Parathyroid adenoma (tissue), 2 donors: ENCODE data around the gene RPL34.

Experiments used
- H2AFZ ChIP-seq: fragments of 300-600 bp; sonication (generic); one replicate; pipeline ENCODE4 v1.7.0; 2017; ENCODE audit warnings: antibody characterized with exemption, mild to moderate bottlenecking
- H3K27ac ChIP-seq: fragments of 300-600 bp; sonication (generic); one replicate; pipeline ENCODE4 v1.7.0; 2017
- H3K27me3 ChIP-seq: fragments of 300-600 bp; sonication (generic); one replicate; pipeline ENCODE4 v1.7.0; 2017; ENCODE audit warnings: low read length; ENCODE audit not compliant: control insufficient read depth, insufficient read depth
- H3K36me3 ChIP-seq: fragments of 300-600 bp; sonication (generic); one replicate; pipeline ENCODE4 v1.7.0; 2017; ENCODE audit warnings: low read length; ENCODE audit not compliant: control insufficient read depth, insufficient read depth
- H3K4me1 ChIP-seq: fragments of 300-600 bp; sonication (generic); one replicate; pipeline ENCODE4 v1.7.0; 2017; ENCODE audit warnings: control low read depth
- H3K4me2 ChIP-seq: fragments of 300-600 bp; sonication (generic); one replicate; pipeline ENCODE4 v1.7.0; 2017; ENCODE audit warnings: low read length
- H3K4me3 ChIP-seq: fragments of 300-600 bp; sonication (generic); one replicate; pipeline ENCODE4 v1.7.0; 2017; ENCODE audit warnings: low read depth, low read length
- H3K79me2 ChIP-seq: fragments of 300-600 bp; sonication (generic); one replicate; pipeline ENCODE4 v1.7.0; 2017; ENCODE audit warnings: control low read depth
- H3K9ac ChIP-seq: fragments of 300-600 bp; sonication (generic); one replicate; pipeline ENCODE4 v1.7.0; 2017; ENCODE audit warnings: mild to moderate bottlenecking
- H3K9me3 ChIP-seq: fragments of 300-600 bp; sonication (generic); one replicate; pipeline ENCODE4 v1.7.0; 2017; ENCODE audit warnings: low read length; ENCODE audit not compliant: control insufficient read depth
- CTCF ChIP-seq: fragments of 300-600 bp; sonication (generic); IDR thresholded peaks from one replicate; pipeline ENCODE4 v1.7.0; 2017; ENCODE audit warnings: antibody characterized with exemption, mild to moderate bottlenecking
- donor health status: primary hyperparathyroidism.

RPL34 gene

DNA sequence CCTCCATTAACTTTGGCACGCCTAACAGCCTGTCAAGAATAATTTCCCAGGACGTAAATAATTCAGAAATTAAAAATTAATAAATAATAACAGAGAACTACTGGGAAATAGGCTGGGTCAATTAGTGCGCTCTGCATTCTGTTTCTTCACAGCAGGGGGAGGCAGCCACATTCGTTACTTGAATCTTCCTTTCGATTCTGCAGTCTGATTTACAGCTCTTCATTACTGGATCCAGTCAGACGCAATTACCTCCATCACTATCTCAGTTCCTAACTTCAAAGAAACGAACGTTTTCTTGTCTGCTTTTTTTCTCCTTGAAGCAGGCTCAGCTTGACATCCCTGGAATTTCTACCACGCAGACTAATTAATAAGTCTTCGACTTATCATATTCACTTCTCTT is 9.0 kb upstream of the RPL34 start:
- Histone ChIP-seq H3K9ac (no peak overlapping the region), H3K36me3 (no peaks in the 10 kb centered on the region), H3K9me3 (no peaks in the 10 kb centered on the region), H3K4me3 (no peak overlapping the region), H3K79me2 (no peaks in the 10 kb centered on the region), H2AFZ (no peak overlapping the region), H3K27me3 (no peaks in the 10 kb centered on the region), H3K4me1 (no peaks in the 10 kb centered on the region), H3K4me2 (no peak overlapping the region), H3K27ac (no peak overlapping the region)
- TF ChIP-seq CTCF = no peak

- H3K9ac ChIP-seq = no peak overlapping the region
- no peak overlapping the region for H3K4me2 ChIP-seq
- H3K27me3 ChIP-seq = no peaks in the 10 kb centered on the region
- H3K9me3 ChIP-seq = no peaks in the 10 kb centered on the region
- no peaks in the 10 kb centered on the region for H3K79me2 ChIP-seq
- no peak overlapping the region for H3K27ac ChIP-seq
- no peak for TF ChIP-seq CTCF
- H2AFZ ChIP-seq = no peak overlapping the region
- H3K4me1 ChIP-seq = no peaks in the 10 kb centered on the region
- no peaks in the 10 kb centered on the region for H3K36me3 ChIP-seq
- no peak overlapping the region for H3K4me3 ChIP-seq
These were observed 8.0 kb upstream of the RPL34 start for GRCh38 chr4:108612365-108612764.

DNA sequence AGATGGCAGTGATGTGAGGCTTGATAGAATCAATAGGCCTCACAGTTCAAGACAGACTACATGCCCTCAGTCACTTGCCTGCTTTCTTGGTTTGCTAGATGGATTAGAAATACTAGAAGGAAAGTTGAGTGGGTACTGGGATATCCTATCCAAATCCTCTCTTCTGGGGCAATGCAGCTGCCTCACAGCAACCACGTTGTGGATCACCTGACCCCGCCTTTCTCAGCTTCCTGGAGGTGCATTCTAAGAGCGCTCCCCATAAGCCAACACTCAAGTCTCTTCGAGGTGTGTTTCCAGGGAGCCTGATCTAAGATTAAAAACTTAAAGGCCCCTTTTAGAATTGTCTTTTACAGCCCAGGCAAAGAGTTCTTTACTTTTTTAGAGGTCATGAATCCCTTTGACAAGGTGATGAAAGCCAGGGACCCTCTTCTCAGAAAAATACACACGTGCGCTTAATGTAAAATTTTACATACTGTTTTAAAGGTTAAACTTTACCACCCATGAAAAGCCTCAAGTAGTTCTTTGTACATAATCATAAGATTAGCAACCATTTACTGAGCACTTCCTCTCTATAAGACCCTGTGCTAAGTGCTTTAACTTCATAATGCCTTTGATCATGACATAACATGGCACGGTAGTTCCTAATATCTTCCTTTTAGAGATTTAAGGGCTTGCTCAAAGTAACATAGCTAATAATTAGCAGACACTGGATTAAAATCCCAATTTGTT is 840 bp upstream of the RPL34 start:
- H3K27ac ChIP-seq = peak overlapping the region; percentile 55
- peak overlapping the region; percentile 88 for H3K4me2 ChIP-seq
- no peaks in the 10 kb centered on the region for H3K9me3 ChIP-seq
- H3K36me3 ChIP-seq = no peaks in the 10 kb centered on the region
- H3K9ac ChIP-seq = no peak overlapping the region
- no peaks in the 10 kb centered on the region for H3K4me1 ChIP-seq
- peak overlapping the region; percentile 77 for H2AFZ ChIP-seq
- peak overlapping the region; percentile 72 for H3K4me3 ChIP-seq
- H3K27me3 ChIP-seq = no peaks in the 10 kb centered on the region
- H3K79me2 ChIP-seq = no peaks in the 10 kb centered on the region
- TF ChIP-seq CTCF = no peak

DNA sequence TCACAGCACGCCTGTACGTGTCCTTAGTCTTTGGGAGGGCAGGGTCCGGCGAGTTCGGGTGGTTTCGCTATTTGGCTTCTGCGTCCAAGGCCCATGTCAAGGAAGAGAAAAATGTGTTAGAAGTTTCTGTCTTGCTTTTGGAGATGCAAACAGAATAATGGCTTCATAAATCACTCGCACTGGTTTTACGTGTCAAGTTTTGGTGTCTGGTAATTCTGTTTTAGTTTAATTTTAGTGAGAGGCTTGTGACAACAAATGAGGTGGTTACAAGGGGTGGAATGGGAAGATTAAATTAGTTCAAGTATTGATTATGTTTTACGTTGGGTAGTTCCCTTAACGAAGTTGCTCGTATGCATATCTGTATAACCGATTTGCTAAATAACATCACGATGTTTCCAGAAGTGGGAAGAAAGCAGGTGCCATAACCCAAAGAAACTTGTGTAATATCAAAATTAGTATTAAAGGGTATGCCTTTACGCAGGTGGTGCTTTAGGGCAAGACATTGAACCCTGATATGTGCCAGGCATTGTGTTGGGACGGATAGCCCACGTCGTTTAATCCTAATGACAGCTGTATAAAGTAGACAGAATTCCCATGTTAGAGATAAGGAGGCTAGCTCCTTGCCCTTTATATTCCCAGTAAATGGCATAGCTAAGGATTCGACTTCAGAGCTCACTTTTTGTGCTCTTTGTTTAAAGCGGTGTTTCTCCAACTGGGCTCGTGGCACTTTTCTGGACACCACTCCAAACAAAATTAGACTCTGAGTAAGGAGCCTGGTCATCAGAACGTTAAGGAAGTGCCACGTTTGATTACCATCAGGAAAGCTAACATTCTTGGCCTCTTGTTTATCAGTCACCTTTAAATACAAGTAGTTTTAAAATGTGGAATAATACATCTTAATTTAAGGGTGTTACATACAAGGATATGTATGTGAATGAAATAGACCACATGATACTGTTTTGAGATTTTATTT is 843 bp downstream of the RPL34 start:
- H3K79me2 ChIP-seq = no peaks in the 10 kb centered on the region
- no peaks in the 10 kb centered on the region for H3K4me1 ChIP-seq
- H3K9me3 ChIP-seq = no peaks in the 10 kb centered on the region
- TF ChIP-seq CTCF = no peak
- H3K4me3 ChIP-seq = peak overlapping the region; percentile 87
- H3K27ac ChIP-seq = peak overlapping the region; percentile 55
- no peaks in the 10 kb centered on the region for H3K36me3 ChIP-seq
- H3K9ac ChIP-seq = no peak overlapping the region
- H3K4me2 ChIP-seq = peak overlapping the region; percentile 63
- no peaks in the 10 kb centered on the region for H3K27me3 ChIP-seq
- peak overlapping the region; percentile 77 for H2AFZ ChIP-seq
